Loucy (cell line): ENCODE data around the gene STT3B.

Experiments used
- H2AFZ ChIP-seq: fragments of 200-600 bp; sonication (generic); 2 replicates; pipeline ENCODE4 v1.6.0; 2016; ENCODE audit warnings: antibody characterized with exemption, mild to moderate bottlenecking, low read length, moderate library complexity
- H3F3A ChIP-seq: fragments of 200-600 bp; 2 replicates; pipeline ENCODE4 v1.6.0; 2016; ENCODE audit warnings: antibody characterized with exemption, low read depth, mild to moderate bottlenecking
- H3K27me3 ChIP-seq: fragments of 200-600 bp; sonication (generic); 2 replicates; pipeline ENCODE4 v1.6.1; 2014; ENCODE audit warnings: low read length, mild to moderate bottlenecking; ENCODE audit not compliant: insufficient read depth, poor library complexity, severe bottlenecking
- H3K36me3 ChIP-seq: fragments of 200-600 bp; sonication (generic); 2 replicates; pipeline ENCODE4 v1.6.1; 2016; ENCODE audit warnings: low read length; ENCODE audit not compliant: insufficient read depth
- H3K4me1 ChIP-seq: fragments of 200-600 bp; sonication (generic); 2 replicates; pipeline ENCODE4 v1.5.1; 2014; ENCODE audit warnings: low read length, mild to moderate bottlenecking; ENCODE audit not compliant: insufficient read depth, poor library complexity, severe bottlenecking
- H3K4me2 ChIP-seq: fragments of 200-600 bp; sonication (generic); 2 replicates; pipeline ENCODE4 v1.6.0; 2014; ENCODE audit warnings: antibody characterized with exemption, low read length, low read depth, mild to moderate bottlenecking; ENCODE audit not compliant: poor library complexity, severe bottlenecking
- H3K4me3 ChIP-seq: fragments of 200-600 bp; sonication (generic); 2 replicates; pipeline ENCODE4 v1.5.1; 2014; ENCODE audit warnings: low read length, mild to moderate bottlenecking, mixed read lengths; ENCODE audit not compliant: poor library complexity, severe bottlenecking
- H3K79me2 ChIP-seq: fragments of 200-600 bp; sonication (generic); 2 replicates; pipeline ENCODE4 v1.6.1; 2014; ENCODE audit warnings: low read length; ENCODE audit not compliant: insufficient read depth
- H3K9ac ChIP-seq: fragments of 200-600 bp; sonication (generic); 2 replicates; pipeline ENCODE4 v1.6.0; 2014; ENCODE audit warnings: mild to moderate bottlenecking, low read depth, low read length, moderate library complexity; ENCODE audit not compliant: poor library complexity, severe bottlenecking
- H3K9me2 ChIP-seq: fragments of 200-600 bp; sonication (generic); replicated peaks from 2 replicates; pipeline ENCODE4 v1.6.1; 2016; ENCODE audit warnings: low read depth, low read length, mixed read lengths
- H3K9me3 ChIP-seq: fragments of 200-600 bp; sonication (generic); 2 replicates; pipeline ENCODE4 v1.6.1; 2014; ENCODE audit warnings: mild to moderate bottlenecking, antibody characterized with exemption, low read length, low read depth; ENCODE audit not compliant: insufficient read depth
- H4K20me1 ChIP-seq: fragments of 200-600 bp; sonication (generic); 2 replicates; pipeline ENCODE4 v1.6.0; 2014; ENCODE audit warnings: antibody characterized with exemption, low read length, mild to moderate bottlenecking; ENCODE audit not compliant: insufficient read depth, poor library complexity, severe bottlenecking
- CTCF ChIP-seq: fragments of 200-600 bp; sonication (generic); conservative IDR thresholded peaks from 2 replicates; pipeline ENCODE4 v1.5.1; 2014; ENCODE audit warnings: mild to moderate bottlenecking, antibody characterized with exemption, low read length
- EZH2phosphoT487 ChIP-seq: fragments of 200-600 bp; IDR thresholded peaks from 2 replicates; pipeline ENCODE4 v1.6.1; 2018; ENCODE audit warnings: antibody characterized with exemption, mild to moderate bottlenecking, moderate library complexity, borderline replicate concordance

Gene STT3B

DNA sequence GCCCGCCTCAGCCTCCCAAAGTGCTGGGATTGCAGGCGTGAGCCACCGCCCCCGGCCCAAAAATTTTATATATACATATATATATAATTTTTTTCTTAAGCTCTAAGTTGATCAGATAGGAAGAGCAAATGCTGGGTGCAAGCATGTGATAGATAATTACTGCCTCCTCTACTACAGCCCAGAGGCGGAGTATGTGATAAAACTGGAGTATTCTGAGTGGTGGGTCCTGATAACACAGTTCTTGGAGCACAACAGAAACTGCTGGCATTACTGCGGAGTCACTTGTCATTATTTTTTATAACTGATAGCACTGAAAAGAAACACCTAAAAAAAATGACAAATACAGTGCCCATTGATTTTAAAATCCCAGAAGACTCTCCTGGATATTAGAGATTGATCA, 41.1 kb upstream of the STT3B start:
- no peak overlapping the region for H3K4me3 ChIP-seq
- no peak overlapping the region for H2AFZ ChIP-seq
- no peaks in the 10 kb centered on the region for H3K79me2 ChIP-seq
- H3K36me3 ChIP-seq: no peaks in the 10 kb centered on the region
- H4K20me1 ChIP-seq: no peaks in the 10 kb centered on the region
- no peak overlapping the region for H3K9ac ChIP-seq
- peaks cover 8% of the 10 kb centered on the region; the same call in 1 of the 2 replicates for H3K9me3 ChIP-seq
- no peaks in the 10 kb centered on the region for H3K9me2 ChIP-seq
- no peaks in the 10 kb centered on the region for H3K27me3 ChIP-seq
- TF ChIP-seq EZH2phosphoT487 (no peak), CTCF (no peak)
- H3F3A ChIP-seq: no peaks in the 10 kb centered on the region
- no peak overlapping the region for H3K4me2 ChIP-seq
- H3K4me1 ChIP-seq: peaks cover 10% of the 10 kb centered on the region

DNA sequence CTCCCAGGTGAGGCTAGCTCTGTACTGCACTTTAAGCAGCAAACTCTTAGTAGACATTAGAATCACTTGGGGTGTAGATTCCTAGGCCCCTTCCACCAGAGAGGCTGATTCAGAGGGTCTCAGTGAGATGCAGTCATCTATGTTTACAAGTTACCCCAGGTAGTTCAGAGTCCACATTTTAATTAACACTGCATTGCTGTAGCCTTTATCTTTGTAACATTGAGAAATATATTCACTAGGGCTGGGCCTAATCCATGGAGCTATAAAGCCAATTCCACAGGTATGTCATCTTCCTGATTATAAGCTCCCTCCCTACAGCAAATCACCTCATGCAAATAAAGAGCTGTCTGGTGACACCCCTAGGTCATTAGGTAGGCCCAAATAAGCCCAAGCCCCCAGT, 39.6 kb upstream of the STT3B start:
- Histone ChIP-seq H2AFZ (no peak overlapping the region), H4K20me1 (no peaks in the 10 kb centered on the region), H3K4me2 (no peak overlapping the region)

GRCh38 chr3:31495971-31496665, 36.6 kb upstream of the STT3B start:
- H3K9ac ChIP-seq: no peak overlapping the region
- no peak for TF ChIP-seq EZH2phosphoT487
- TF ChIP-seq CTCF: no peak
- no peaks in the 10 kb centered on the region for H3F3A ChIP-seq
- H2AFZ ChIP-seq: peak overlapping the region; percentile 43; the same call in 1 of the 2 replicates
- no peaks in the 10 kb centered on the region for H3K9me2 ChIP-seq
- H3K4me1 ChIP-seq: peaks cover 15% of the 10 kb centered on the region
- peak overlapping the region; percentile 37 for H3K4me2 ChIP-seq
- no peaks in the 10 kb centered on the region for H3K27me3 ChIP-seq
- H3K9me3 ChIP-seq: 0 out of 2 replicates have a peak, but pooled peaks cover under 1% of the 10 kb centered on the region
- H3K79me2 ChIP-seq: no peaks in the 10 kb centered on the region
- H3K36me3 ChIP-seq: no peaks in the 10 kb centered on the region
- H4K20me1 ChIP-seq: no peaks in the 10 kb centered on the region
- no peak overlapping the region for H3K4me3 ChIP-seq

More for the DNA sequence above, 39.6 kb upstream of the STT3B start:
- no peaks in the 10 kb centered on the region for H3F3A ChIP-seq
- H3K9me3 ChIP-seq: peaks cover 8% of the 10 kb centered on the region; the same call in 1 of the 2 replicates
- no peak overlapping the region for H3K4me3 ChIP-seq
- H3K9me2 ChIP-seq: no peaks in the 10 kb centered on the region
- peaks cover 15% of the 10 kb centered on the region for H3K4me1 ChIP-seq
- no peaks in the 10 kb centered on the region for H3K27me3 ChIP-seq
- TF ChIP-seq EZH2phosphoT487: no peak
- no peak for TF ChIP-seq CTCF
- no peak overlapping the region for H3K9ac ChIP-seq
- no peaks in the 10 kb centered on the region for H3K36me3 ChIP-seq
- no peaks in the 10 kb centered on the region for H3K79me2 ChIP-seq
